ENCODE measurements around the gene EGR4. TPM values are rescaled to one million over a fixed set of nuclear protein-coding genes. Genes with fewer than 3 reads are reported as not detected.

The EGR4 gene
- total RNA-seq, 1 experiment from 2014 or later: not detected

- no peak for DNase-seq (ENCODE audit: low read depth, low spot score)
- in situ Hi-C loops (cut with HindIII; ENCODE audit: low pct_unique_long_range_greater_than_20kb, low sequenced_read_pairs): no loop called here
Measured at GRCh38 chr2:73257425-73258125, 35.8 kb downstream of the EGR4 start.

GRCh38 chr2:73257021-73257420, 36.3 kb downstream of the EGR4 start:
- DNase-seq (ENCODE audit: low read depth, low spot score): no peak
- in situ Hi-C loops (cut with HindIII; ENCODE audit: low pct_unique_long_range_greater_than_20kb, low sequenced_read_pairs): no loop called here

GRCh38 chr2:73256618-73256922, 36.8 kb downstream of the EGR4 start:
- no peak for DNase-seq (ENCODE audit: low read depth, low spot score)
- in situ Hi-C loops (cut with HindIII; ENCODE audit: low pct_unique_long_range_greater_than_20kb, low sequenced_read_pairs): no loop called here

- in situ Hi-C loops (cut with HindIII; ENCODE audit: low pct_unique_long_range_greater_than_20kb, low sequenced_read_pairs): no loop called here
Measured at GRCh38 chr2:73255907-73256617, 37.3 kb downstream of the EGR4 start.

GRCh38 chr2:73255007-73255644, 38.2 kb downstream of the EGR4 start:
- no peak for DNase-seq (ENCODE audit: low read depth, low spot score)
- in situ Hi-C loops (cut with HindIII; ENCODE audit: low pct_unique_long_range_greater_than_20kb, low sequenced_read_pairs): no loop called here

More at GRCh38 chr2:73255907-73256617, 37.3 kb downstream of the EGR4 start:
- no peak for DNase-seq (ENCODE audit: low read depth, low spot score)

GRCh38 chr2:73254343-73255006, 38.9 kb downstream of the EGR4 start:
- no peak for DNase-seq (ENCODE audit: low read depth, low spot score)
- in situ Hi-C loops (cut with HindIII; ENCODE audit: low pct_unique_long_range_greater_than_20kb, low sequenced_read_pairs): no loop called here

- in situ Hi-C loops (cut with HindIII; ENCODE audit: low pct_unique_long_range_greater_than_20kb, low sequenced_read_pairs): no loop called here
- DNase-seq (ENCODE audit: low read depth, low spot score): no peak
Measured at GRCh38 chr2:73253901-73254300, 39.4 kb downstream of the EGR4 start.

GRCh38 chr2:73253400-73253799, 39.9 kb downstream of the EGR4 start:
- no peak for DNase-seq (ENCODE audit: low read depth, low spot score)
- in situ Hi-C loops (cut with HindIII; ENCODE audit: low pct_unique_long_range_greater_than_20kb, low sequenced_read_pairs): no loop called here

GRCh38 chr2:73252238-73253027, 40.9 kb downstream of the EGR4 start:
- no peak for DNase-seq (ENCODE audit: low read depth, low spot score)
- in situ Hi-C loops (cut with HindIII; ENCODE audit: low pct_unique_long_range_greater_than_20kb, low sequenced_read_pairs): no loop called here

GRCh38 chr2:73250872-73251846, 42.2 kb downstream of the EGR4 start:
- no peak for DNase-seq (ENCODE audit: low read depth, low spot score)
- in situ Hi-C loops (cut with HindIII; ENCODE audit: low pct_unique_long_range_greater_than_20kb, low sequenced_read_pairs): no loop called here

GRCh38 chr2:73249636-73250035, 43.7 kb downstream of the EGR4 start:
- no peak for DNase-seq (ENCODE audit: low read depth, low spot score)
- in situ Hi-C loops (cut with HindIII; ENCODE audit: low pct_unique_long_range_greater_than_20kb, low sequenced_read_pairs): no loop called here

- in situ Hi-C loops (cut with HindIII; ENCODE audit: low pct_unique_long_range_greater_than_20kb, low sequenced_read_pairs): no loop called here
Measured at GRCh38 chr2:73246850-73247249, 46.5 kb downstream of the EGR4 start.

GRCh38 chr2:73244580-73244979, 48.8 kb downstream of the EGR4 start:
- in situ Hi-C loops (cut with HindIII; ENCODE audit: low pct_unique_long_range_greater_than_20kb, low sequenced_read_pairs): no loop called here
- DNase-seq (ENCODE audit: low read depth, low spot score): no peak

More at GRCh38 chr2:73246850-73247249, 46.5 kb downstream of the EGR4 start:
- DNase-seq (ENCODE audit: low read depth, low spot score): no peak

GRCh38 chr2:73243884-73244570, 49.3 kb downstream of the EGR4 start:
- in situ Hi-C loops (cut with HindIII; ENCODE audit: low pct_unique_long_range_greater_than_20kb, low sequenced_read_pairs): no loop called here
- DNase-seq (ENCODE audit: low read depth, low spot score): peak; percentile 45

Measured in SK-MEL-5 (cell line).